SK-N-MC (cell line): ENCODE data around the gene KCNQ1.

ENCODE experiments used
- EZH2 ChIP-seq: fragments of 200-600 bp; sonication (generic); IDR thresholded peaks from one replicate; pipeline ENCODE4 v1.6.1; 2017; ENCODE audit warnings: antibody characterized with exemption
- FOXP2 ChIP-seq: optimal IDR thresholded peaks from 2 replicates; pipeline ENCODE3; 2011; ENCODE audit warnings: mild to moderate bottlenecking, moderate library complexity; ENCODE audit not compliant: insufficient read depth; ENCODE audit errors: extremely low read length, control extremely low read depth
- POLR2AphosphoS5 ChIP-seq: IDR thresholded peaks from 2 replicates; pipeline ENCODE4 v1.6.1; 2012; ENCODE audit warnings: mild to moderate bottlenecking, low read depth, low read length, borderline replicate concordance

DNA sequence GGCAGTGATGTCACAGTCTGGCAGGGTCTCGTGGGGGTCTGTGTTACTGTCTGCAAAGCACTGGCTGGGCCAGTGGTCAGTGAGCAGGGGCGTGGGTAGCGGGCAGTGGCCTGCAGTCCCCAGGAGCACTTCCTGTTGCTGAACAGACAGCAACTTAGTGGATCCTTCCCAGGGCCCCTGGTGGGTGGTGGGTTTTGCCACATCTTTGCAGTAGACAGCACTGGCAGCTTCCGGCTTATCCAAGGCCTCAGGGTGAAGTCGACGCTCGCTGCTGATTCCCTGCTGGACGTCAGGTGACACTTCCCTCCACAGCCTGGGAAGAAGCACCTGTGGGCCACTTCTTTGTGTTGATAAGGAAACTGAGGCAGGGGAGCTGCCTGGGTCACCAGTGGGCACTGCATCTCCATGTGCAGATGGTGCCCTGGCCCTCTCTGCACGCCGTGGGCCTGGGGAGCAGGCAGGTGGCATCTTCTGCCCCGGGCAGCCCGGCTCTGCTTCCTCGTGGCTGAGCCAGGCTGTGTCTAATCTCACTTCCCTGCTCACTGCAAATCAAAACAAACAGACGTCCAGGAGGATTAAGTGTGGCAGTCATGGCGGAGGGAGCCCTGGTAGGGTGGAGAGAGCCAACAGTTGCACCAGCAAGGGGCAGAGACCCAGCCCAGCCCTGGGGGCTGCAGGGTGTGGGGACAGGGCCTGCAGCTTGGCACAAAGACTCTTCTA, 79.8 kb downstream of the KCNQ1 start:
- TF ChIP-seq EZH2: no peak
- TF ChIP-seq POLR2AphosphoS5: no peak
- TF ChIP-seq FOXP2: no peak
